Iris pigment epithelial cell (primary cell): Measurements from ENCODE around the gene RAB40AL.
"Not testable (repeated sequence)": the region's sequence is repeated elsewhere in the genome, so short reads cannot be mapped to it uniquely, and the experiment has no call there.

Experiments
- DNase-seq: peaks from one replicate; pipeline ENCODE4 v3.0.0-alpha.2; 2011; ENCODE audit warnings: low read depth

RAB40AL gene, protein sequence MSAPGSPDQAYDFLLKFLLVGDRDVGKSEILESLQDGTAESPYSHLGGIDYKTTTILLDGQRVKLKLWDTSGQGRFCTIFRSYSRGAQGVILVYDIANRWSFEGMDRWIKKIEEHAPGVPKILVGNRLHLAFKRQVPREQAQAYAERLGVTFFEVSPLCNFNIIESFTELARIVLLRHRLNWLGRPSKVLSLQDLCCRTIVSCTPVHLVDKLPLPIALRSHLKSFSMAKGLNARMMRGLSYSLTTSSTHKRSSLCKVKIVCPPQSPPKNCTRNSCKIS

DNA sequence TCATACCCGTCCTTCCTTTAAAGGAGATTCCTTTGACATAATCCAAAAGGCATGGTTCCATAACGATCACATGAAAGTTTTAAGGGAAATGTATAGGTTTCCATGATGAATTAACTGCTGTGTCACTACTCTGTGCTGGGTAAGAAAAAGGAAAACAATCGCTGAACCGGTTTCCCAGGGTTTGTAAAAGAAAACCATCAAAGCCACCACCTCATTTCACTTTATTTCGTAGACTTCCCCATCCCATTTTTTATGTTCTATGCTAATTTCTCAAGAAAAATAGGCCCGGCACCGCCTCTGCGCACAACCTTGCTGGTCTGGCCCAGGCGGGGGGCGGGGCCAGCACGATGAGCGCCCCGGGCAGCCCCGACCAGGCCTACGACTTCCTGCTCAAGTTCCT is at the start of gene RAB40AL:
RAB40AL (plus strand) TSS at position 301 of the 400 bp plus-strand sequence; CDS start at position 348, 47 bp downstream.
- DNase-seq = not testable (repeated sequence)

DNA sequence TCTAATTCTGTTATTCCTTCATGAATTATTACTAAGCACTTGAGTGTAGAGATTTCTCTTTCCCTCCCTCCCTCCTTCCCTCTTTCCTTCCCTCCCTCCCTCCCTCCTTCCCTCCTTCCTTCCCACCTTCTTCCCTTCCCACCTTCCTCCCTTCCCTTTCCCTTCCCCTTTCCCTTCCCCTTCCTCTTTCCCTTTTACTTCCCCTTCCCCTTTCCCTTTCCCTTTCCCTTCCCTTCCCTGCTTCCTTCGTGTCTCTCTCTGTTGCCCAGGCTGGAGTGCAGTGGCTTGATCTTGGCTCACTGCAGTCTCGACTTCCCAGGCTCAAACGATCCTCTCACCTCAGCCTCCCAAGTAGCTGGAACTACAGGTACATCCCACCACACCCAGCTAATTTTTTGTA is 49.4 kb upstream of the RAB40AL start:
- DNase-seq = no peak

DNA sequence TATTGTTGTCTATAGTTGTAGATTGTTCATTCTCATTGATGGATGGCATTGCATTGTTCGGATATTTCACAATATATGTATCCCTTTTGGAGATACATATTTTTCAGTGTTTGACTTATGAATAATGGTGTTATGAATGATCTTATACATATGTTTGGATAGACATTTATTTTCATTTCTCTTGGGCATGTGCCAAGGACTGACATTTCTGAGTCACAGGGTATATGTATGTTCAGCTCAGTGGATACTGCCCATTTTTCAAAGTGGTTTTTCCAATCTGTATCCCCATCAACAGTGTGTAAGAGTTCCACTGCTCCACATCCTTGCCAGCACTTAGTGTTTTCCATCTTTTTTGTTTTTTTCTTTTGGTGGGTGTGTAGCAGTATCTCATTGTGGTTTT is 45.0 kb upstream of the RAB40AL start:
- DNase-seq = peak; percentile 7

DNA sequence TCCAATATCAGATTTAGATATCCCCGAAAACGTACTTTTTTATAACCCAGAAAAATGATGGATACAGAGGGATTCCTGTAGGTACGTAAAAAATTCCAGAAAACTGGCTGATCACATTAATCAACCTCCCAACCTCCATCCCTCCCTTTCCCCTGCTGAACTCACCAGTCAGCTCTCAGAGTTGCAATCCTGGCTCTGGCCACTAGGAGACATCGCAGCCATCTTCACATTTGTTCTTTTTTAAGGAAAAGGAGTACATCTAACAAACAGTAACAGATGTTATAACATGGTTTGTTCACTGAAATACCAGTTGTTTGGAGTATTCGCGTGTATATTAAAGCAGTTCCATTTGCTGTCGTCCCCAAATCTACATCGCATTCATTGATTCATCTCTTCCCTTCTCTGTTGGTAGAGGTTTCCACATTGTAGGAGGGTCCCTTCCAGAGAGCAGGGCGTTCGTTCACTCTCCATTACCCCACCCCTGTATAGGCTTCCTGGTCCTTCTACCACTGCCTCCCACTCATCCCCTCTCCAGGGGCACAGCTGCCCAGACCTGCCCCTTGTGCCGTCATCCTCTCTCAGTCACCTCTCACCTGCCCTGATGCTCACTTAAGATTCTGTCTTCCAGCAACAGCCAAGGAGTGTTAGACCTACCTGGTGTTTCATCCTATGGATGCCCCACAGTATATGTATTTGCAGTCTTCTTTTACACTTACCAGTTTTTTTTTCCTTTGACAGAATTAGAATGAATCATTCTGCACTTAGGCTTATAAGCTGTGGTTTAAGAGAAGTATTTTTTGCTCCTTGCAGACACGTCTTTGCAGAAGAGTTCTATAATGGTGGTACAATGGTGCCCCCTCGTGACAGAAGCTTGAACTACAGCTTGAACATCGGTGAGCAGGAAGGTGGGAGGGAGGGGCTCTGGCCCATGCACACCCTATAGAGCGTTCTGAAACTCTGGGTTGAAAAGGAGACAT is 36.8 kb upstream of the RAB40AL start:
- DNase-seq = peak; percentile 75

DNA sequence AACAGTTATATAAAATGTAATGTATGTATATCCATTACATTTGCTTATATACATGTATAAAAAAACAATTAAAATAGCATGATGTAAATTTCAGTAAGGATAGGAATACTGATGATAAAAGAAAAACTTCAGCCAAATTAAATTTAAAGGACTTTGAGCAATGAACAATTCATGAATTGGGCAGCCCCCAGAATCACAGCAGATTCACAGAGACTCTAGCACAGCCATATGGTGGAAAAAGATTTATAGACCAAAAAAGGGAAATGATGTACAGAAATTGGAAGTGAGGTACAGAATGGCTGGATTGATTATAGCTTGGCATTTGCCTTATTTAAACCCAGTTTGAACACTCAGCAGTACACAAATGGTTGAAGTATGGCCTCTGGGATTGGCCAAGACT is 34.7 kb upstream of the RAB40AL start:
- DNase-seq = no peak

DNA sequence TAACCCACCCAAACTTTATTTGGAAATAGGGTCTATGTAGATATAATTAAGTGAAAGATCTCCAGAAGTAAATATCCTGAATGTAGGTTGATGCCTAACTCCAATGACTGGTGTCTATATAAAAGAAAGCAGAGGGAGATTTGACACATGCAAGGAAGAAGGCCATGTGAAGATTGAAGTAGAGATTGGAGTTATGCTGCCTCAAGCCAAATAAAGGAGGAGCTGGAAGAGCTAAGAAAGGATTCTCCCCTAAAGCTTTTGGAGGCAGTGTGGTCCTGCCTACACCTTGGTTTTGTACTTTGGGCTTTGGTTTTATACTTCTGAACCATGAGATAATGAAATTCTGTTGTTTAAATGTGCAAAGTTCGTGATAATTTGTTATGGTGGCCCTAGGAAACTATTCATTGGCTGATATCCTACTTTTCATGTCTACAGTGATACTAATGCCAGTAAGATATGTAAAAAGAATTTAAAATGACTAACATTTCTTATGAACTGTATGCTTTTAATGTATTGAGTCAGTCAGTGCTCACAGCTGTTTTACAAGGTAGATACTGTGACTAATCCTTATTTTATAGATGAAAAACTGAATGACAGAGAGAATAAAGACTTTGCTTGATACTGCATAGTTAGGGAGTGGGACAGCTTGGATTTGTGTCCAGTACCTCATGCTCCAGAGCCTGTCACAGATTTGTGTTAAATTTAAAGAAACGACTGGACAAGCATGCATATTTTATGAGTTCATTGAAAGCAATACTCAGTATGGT is 5.9 kb upstream of the RAB40AL start:
- no peak for DNase-seq

DNA sequence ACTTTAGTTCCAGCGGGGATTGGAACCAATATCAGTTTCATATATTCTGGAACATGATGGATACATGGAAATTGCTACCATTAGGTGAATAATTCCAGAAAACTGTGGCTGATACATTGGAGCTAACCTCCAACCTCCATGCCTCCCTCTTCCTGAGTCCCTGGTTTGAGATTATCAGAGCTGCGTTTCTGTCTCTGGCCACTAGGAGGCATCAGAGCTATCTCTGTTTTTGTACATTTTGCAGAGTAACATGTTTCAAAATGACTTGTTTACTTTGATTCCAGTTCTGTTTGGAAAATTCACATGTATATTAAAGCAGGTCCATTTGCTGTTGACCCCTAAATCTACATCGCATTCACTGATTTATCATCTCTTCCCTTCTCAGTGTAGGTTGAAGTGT is 2.4 kb upstream of the RAB40AL start:
- DNase-seq = peak; percentile 22

DNA sequence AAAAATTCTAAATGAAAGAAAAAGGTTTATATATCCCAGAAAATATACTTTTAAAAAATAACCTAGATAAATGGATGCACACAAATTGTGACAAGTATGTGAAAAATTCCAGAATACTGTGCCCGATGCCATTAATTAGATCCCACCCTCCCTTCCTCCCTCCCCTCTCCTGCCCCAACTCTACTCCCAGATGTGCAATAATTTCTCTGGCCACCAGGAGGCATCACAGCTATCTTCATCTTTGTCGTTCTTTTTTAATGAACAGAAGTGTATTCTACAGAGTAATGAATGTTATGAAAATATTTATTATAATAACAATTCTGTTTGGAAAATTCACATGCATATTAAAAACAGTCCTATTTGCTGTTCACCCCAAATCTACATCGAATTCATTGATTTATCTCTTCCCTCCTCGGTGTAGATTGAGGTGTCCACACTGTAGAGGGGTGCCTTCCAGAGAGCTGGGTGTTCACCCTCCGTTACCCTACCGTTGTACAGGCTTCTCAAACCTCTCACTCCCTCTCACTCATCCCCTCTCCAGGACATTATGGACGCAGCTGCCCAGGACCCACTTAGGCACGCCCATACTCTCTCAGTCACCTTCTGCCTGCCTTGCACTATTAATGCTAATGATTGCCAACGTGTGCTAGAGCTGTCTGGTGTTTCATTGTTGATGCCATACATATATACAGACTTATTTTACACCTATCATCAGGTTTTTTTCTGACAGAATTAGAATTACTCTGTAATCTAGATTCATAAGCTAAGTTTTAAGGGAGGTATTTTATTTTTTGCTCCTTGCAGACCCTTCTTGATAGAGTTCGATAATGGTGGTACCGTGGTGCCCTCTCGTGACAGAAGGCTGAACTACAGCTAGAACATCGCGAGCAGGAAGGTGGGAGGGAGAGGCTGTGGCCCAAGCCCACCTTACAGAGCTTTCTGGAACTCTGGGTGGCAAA is 14.1 kb downstream of the RAB40AL start:
- DNase-seq = peak; percentile 31

DNA sequence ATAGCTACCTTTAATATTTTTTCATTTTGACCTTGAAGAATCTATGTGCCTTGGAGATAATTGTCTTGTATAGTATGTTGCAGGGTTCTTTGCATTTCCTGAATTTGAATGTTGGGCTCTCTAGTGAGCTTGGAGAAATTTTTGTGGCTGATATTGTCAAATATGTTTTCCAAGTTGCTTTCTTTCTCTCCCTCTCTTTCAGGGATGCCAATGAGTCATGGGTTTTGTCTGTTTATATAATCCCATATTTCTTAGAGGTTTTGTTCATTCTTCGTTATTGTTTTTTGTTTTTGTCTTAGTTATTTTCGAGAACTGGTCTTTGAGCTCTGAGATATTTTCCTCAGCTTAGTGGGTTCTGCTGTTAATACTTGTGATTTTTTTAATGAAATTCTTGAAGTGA is 20.7 kb downstream of the RAB40AL start:
- DNase-seq = peak; percentile 5

DNA sequence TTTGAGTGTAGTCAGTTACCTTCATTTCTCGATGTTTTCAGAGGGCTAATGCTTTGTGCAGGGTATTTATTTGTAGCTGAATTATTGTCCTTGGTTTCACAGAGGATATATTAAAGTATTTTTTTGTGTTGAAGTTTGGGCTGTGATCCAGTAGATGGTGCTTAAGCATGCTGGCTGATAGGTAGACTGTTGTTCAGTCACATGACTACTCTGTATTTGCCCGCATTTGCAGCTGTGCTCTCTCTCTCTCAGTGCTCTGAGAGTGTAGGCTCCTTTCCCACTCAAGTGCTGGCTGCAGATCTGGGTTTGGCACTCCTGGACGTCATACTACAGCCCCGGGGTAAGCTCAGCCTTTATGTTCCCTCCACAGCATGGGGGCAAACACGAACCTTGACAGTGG is 21.7 kb downstream of the RAB40AL start:
- DNase-seq = no peak

DNA sequence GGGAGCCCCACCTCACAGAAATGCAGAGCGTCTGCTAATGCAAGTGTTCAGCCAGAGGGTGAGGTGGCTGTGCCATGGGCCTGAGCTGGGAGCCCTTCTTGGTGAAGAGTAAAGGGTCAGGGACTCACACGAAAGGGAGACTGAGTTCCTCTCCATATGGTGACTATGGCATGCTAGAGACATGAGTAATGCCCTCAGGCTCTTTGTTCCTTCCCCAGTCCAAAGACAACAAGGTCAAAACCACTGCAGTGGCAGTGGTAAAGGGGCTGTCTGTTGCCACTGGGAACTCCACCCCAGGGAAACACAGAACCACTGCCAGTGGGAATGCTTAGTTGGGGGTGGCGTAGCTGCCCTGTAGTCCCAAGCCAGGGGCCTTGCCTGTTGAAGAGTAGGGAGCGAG is 22.4 kb downstream of the RAB40AL start:
- peak; percentile 22 for DNase-seq

DNA sequence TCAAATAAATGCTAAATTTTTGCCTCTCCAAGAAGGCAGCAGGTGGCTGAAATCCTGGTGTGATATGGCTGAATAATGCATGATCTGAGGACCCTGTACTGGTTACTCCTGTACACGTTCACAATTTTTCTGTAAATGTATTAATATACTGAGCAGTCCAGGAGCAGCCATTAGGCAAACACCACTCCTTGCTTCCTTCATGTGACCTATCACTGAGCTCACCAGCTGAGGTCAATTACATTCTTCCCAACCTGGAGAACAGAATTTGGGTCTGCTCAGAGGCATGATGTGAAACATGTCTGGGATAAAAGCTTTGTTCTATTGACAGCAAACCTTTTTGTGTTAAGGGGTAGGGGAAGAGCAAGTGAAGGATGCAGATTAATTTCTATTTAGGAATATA is 26.9 kb downstream of the RAB40AL start:
- no peak for DNase-seq

DNA sequence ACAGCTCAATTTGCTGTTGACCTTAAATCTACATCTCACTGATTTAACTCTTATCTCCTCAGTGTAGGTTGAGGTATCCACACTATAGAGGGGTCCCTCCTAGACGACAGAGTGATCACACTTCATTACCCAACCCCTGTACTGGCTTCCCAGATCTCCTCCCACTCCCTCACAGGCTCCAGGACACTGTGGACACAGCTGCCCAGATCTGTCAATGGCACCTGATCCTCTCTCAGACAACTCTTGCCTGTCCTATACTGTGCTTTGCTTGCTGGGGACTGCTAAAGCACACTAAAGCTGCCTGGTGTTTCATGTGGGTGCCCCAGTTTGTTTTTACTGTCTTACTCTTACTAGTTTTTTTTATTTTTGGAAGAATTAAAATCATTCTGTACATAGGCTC is 27.9 kb downstream of the RAB40AL start:
- DNase-seq = no peak

DNA sequence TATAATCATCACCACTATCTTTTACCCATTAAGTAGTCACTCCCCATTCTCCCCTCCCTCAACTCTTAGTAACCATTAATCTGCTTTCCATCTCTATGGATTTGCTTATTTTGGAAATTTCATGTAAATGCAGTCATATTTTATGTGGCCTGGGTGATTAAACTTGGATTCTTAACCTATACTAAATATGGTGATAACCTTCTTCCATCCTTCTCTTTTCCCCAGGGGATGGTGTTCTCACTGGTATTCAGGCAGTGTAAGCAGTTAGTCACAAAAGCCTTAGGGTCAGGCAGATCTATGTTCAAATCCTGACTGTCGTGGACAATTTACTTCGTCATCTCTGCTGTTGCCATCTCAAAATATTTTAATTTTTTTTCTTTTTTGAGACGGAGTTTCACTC is 29.6 kb downstream of the RAB40AL start:
- no peak for DNase-seq

DNA sequence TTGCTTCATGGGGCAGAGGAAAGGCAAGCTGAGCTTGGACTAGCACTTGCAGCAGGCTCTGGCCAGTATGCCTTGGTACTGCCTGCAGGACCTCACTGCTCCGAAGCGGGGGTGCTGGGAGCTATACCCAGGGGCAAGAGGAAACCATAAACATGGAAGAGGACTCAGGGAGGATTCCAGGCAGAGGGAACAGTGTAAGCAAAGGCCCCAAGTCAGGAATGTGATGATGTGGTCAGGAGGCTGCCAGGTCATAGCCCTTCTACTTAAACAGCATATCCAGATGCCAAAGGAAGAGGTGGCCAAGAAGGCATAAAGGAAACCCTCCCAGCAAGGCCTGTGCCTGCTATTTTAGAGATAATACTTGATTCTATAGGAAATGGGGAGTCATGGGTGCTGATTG is 31.1 kb downstream of the RAB40AL start:
- no peak for DNase-seq

DNA sequence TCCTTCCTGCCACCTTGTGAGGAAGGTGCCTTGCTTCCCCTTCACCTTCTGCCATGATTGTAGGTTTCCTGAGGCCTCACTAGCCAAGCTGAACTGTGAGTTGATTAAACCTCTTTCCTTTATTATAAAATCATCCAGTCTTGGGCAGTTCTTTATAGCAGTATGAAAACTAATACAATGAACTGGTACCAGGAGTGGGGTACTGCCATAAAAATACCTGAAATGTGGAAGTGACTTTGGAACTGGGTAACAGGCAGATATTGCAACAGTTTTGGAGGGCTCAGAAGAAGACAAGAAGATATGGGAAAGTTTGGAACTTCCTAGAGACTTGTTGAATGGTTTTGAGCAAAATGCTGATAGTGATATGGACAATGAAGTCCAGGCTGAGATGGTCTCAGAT is 34.5 kb downstream of the RAB40AL start:
- not testable (repeated sequence) for DNase-seq

DNA sequence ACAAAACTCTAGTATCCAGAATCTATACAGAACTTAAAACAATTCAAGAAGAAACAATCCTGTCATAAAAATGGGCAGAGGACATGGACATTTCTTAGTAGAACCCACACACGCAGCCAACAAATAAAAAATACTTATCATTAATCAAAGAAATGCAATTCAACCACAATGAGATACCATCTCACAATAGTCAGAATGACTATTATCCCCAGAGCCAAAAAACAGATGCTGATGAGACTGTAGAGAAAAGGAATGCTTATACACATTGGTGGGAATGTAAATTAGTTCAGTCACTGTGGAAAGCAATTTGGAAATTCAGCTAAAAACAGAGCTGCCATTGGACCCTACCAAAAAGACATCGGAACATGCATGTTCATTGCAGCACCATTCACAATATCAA is 37.9 kb downstream of the RAB40AL start:
- DNase-seq = no peak

DNA sequence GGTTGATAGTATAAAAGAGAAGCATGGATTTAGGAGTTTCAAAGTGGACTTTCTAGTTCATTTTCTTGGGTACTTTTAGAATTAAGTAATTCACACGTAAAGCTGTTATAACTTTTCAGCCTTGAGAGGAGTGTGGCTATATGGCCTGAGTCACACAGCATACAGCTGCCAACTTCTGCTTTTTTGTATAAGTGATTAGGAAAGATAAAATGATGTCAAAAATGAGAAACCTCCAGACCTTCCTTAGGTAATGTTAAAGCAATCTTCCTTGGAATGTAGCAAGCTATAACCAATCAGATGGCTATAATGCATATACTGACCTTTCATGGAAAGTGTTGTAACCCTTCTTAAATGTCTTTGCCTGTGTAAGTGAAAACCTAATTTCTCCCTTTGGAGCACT is 39.2 kb downstream of the RAB40AL start:
- DNase-seq = peak; percentile 21

DNA sequence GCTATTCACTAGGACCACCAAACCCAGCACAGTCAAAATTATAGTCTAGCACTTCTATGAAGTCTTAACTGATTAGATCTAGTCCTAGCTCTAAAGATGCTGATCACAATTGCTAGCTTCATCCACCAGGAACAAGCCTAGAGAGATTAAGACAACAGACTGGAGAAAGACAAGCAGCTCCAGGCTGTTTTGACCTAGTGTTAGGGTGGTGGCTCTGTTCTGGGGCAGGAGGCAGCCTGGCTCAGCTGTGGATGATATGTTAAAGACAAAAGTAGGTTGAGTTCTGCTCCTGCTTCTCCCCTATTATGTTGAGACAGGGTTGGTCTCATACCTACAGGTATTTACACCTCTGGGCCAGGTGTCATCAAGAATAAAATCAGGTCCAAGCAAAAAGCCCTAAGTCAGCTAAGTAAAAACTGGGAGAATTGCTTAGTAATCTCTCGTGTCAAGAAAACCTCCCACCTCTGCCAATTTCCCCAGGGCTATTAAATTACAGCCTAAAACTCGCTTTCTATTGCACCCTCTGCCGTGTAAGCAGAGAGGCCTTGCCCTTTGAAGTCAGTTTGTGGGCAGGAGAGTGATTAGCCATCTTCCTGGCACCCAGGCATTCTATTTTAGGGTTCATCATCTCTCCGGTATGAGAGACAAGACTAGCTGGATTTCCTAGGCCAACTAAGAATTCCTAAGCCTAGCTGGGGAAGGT is 39.9 kb downstream of the RAB40AL start:
- DNase-seq = peak; percentile 10

DNA sequence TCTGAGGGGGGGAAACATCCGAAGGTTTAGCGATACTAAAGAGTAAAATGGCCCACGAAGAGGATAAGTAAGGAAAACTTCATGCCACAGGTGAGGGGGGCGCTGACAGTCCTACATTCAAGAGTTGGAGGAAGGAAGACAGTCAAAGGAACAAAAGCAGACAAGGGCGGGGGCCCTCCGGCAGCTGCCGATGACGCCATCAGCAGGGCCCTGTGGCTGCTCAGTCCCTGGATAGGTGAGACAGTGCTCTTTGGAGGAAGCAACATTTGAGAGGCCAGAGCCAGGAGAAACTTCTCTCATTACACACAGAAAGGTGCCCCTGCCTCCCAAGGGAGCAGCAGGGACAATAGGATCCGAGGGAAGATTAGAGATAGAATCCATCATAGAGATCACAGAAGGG is 41.5 kb downstream of the RAB40AL start:
- DNase-seq = no peak

DNA sequence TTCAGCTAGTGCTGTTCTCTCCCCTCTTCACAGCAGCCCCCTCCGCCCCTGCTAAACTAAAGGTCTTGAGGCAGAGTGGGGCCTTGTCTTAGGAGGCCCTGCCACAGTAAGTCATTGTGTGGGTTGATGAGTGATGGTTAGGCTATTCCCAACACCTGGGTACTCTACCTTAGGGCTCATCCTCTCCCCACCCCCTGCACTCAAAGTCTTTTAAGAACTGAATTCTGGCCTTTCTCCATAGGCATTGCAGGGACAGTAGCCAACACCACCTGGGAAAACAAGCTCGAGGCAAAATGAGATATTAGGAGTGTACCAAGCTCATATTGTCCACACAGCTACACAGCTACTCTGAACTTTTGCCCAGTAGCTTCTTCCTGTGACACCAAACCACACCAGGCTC is 42.5 kb downstream of the RAB40AL start:
- no peak for DNase-seq
